ENCODE measurements around the gene OSGIN1.

Gene OSGIN1

GRCh38 chr16:83958137-83958845 lies 5.3 kb downstream of the OSGIN1 start:
- DNase-seq (ENCODE audit: low read depth), result no peak

GRCh38 chr16:83958846-83959565 lies 6.0 kb downstream of the OSGIN1 start:
- no peak for DNase-seq (ENCODE audit: low read depth)

GRCh38 chr16:83959656-83960434 lies 6.8 kb downstream of the OSGIN1 start:
- no peak for DNase-seq (ENCODE audit: low read depth)

GRCh38 chr16:83960521-83961249 lies 7.6 kb downstream of the OSGIN1 start:
- DNase-seq (ENCODE audit: low read depth), result no peak

GRCh38 chr16:83961591-83961990 lies 8.6 kb downstream of the OSGIN1 start:
- DNase-seq (ENCODE audit: low read depth), result no peak

- no peak for DNase-seq (ENCODE audit: low read depth)
Observed at GRCh38 chr16:83963277-83964119, 10.5 kb downstream of the OSGIN1 start.

- DNase-seq (ENCODE audit: low read depth), result no peak
Observed at GRCh38 chr16:83964684-83965443, 11.8 kb downstream of the OSGIN1 start.

GRCh38 chr16:83965444-83966152 lies 12.6 kb downstream of the OSGIN1 start:
- DNase-seq (ENCODE audit: low read depth), result no peak

GRCh38 chr16:83966153-83966696 lies 13.2 kb downstream of the OSGIN1 start:
- DNase-seq (ENCODE audit: low read depth), result no peak

- no peak for DNase-seq (ENCODE audit: low read depth)
Observed at GRCh38 chr16:83967091-83967490, 14.1 kb downstream of the OSGIN1 start.

GRCh38 chr16:83967838-83968305 lies 14.8 kb downstream of the OSGIN1 start, which contains the start of gene NECAB2:
NECAB2 (plus strand) TSS chr16:83968244; CDS start chr16:83968649, 405 bp downstream.
- DNase-seq (ENCODE audit: low read depth), result no peak

GRCh38 chr16:83968306-83968851 lies 15.3 kb downstream of the OSGIN1 start:
- no peak for DNase-seq (ENCODE audit: low read depth)

GRCh38 chr16:83968891-83969649 lies 16.0 kb downstream of the OSGIN1 start:
- DNase-seq (ENCODE audit: low read depth), result no peak

GRCh38 chr16:83969771-83970429 lies 16.9 kb downstream of the OSGIN1 start:
- DNase-seq (ENCODE audit: low read depth), result no peak

- no peak for DNase-seq (ENCODE audit: low read depth)
Observed at GRCh38 chr16:83970430-83970815, 17.4 kb downstream of the OSGIN1 start.

GRCh38 chr16:83971165-83972130 lies 18.4 kb downstream of the OSGIN1 start:
- no peak for DNase-seq (ENCODE audit: low read depth)

Measured in non-pigmented ciliary epithelial cell (primary cell).